Pons (tissue), 1 donor: ENCODE results near the gene ERBB4.
"Not testable (repeated sequence)": the region's sequence is repeated elsewhere in the genome, so short reads cannot be mapped to it uniquely, and the experiment has no call there.

Source experiments
- DNase-seq: peaks from one replicate; pipeline ENCODE4 v3.0.0-alpha.2; 2016; ENCODE audit warnings: low spot score

ERBB4 gene

GRCh38 chr2:212147921-212148513 is 390.6 kb downstream of the ERBB4 start:
- DNase-seq = peak; percentile 23

- DNase-seq = no peak
Observed at GRCh38 chr2:212146416-212146815, 392.2 kb downstream of the ERBB4 start.

GRCh38 chr2:212145121-212145520 is 393.5 kb downstream of the ERBB4 start:
- no peak for DNase-seq

- DNase-seq = no peak
Observed at GRCh38 chr2:212142631-212143030, 396.0 kb downstream of the ERBB4 start.

GRCh38 chr2:212141499-212141898 is 397.1 kb downstream of the ERBB4 start:
- DNase-seq = no peak

GRCh38 chr2:212136216-212136795 is 402.3 kb downstream of the ERBB4 start:
- no peak for DNase-seq

- peak; percentile 30 for DNase-seq
Observed at GRCh38 chr2:212135739-212136138, 402.9 kb downstream of the ERBB4 start.

GRCh38 chr2:212133337-212133736 is 405.3 kb downstream of the ERBB4 start:
- DNase-seq = no peak

- no peak for DNase-seq
Observed at GRCh38 chr2:212124598-212124997, 414.0 kb downstream of the ERBB4 start.

- DNase-seq = no peak
Observed at GRCh38 chr2:212119591-212119990, 419.0 kb downstream of the ERBB4 start.

- DNase-seq = peak; percentile 18
Observed at GRCh38 chr2:212117926-212118325, 420.7 kb downstream of the ERBB4 start.

GRCh38 chr2:212114489-212114888 is 424.1 kb downstream of the ERBB4 start:
- DNase-seq = no peak

- no peak for DNase-seq
Observed at GRCh38 chr2:212112401-212112800, 426.2 kb downstream of the ERBB4 start.

GRCh38 chr2:212109792-212110680 is 428.6 kb downstream of the ERBB4 start:
- DNase-seq = no peak

GRCh38 chr2:212109217-212109616 is 429.4 kb downstream of the ERBB4 start:
- peak; percentile 32 for DNase-seq

- DNase-seq = no peak
Observed at GRCh38 chr2:212107989-212108388, 430.6 kb downstream of the ERBB4 start.

GRCh38 chr2:212107014-212107413 is 431.6 kb downstream of the ERBB4 start:
- DNase-seq = no peak

- not testable (repeated sequence) for DNase-seq
Observed at GRCh38 chr2:212106536-212106935, 432.1 kb downstream of the ERBB4 start.

- no peak for DNase-seq
Observed at GRCh38 chr2:212099658-212100057, 438.9 kb downstream of the ERBB4 start.

GRCh38 chr2:212098966-212099365 is 439.6 kb downstream of the ERBB4 start:
- no peak for DNase-seq

- no peak for DNase-seq
Observed at GRCh38 chr2:212097001-212097400, 441.6 kb downstream of the ERBB4 start.

- DNase-seq = no peak
Observed at GRCh38 chr2:212089873-212090272, 448.7 kb downstream of the ERBB4 start.

- DNase-seq = no peak
Observed at GRCh38 chr2:212088353-212088752, 450.2 kb downstream of the ERBB4 start.
